Measurements from ENCODE around the gene B3GALT6. TPM values are rescaled to one million over a fixed set of nuclear protein-coding genes. Genes with fewer than 3 reads are reported as not detected.

B3GALT6 gene
- total and polyA plus RNA-seq, 2 donors (not counting 1 experiment from before 2014, with no cell fraction given): 17.9 to 19.3 TPM

- no peak overlapping the region for H2AFZ ChIP-seq (ENCODE audit: low read length)
- no peaks in the 10 kb centered on the region for H3K9me3 ChIP-seq (ENCODE audit: control insufficient read depth, insufficient read depth, low read depth, low read length)
- H3K4me1 ChIP-seq (ENCODE audit: control insufficient read depth, extremely low read depth, insufficient read depth, low read length): peaks cover 7% of the 10 kb centered on the region
Measured at GRCh38 chr1:1278620-1279019, 46.6 kb downstream of the B3GALT6 start.

GRCh38 chr1:1279028-1279427 lies 47.0 kb downstream of the B3GALT6 start:
- H4K20me1 ChIP-seq (ENCODE audit: control insufficient read depth, extremely low read depth, insufficient read depth, low read length): no peaks in the 10 kb centered on the region
- no peak for DNase-seq (ENCODE audit: low read depth in 2 of 2)
- no peak overlapping the region for H3K9ac ChIP-seq (ENCODE audit: insufficient read depth, low read length)
- H3K27me3 ChIP-seq (ENCODE audit: control insufficient read depth, insufficient read depth, low read length): no peaks in the 10 kb centered on the region
- H2AFZ ChIP-seq (ENCODE audit: low read length): no peak overlapping the region
- H3K4me1 ChIP-seq (ENCODE audit: control insufficient read depth, extremely low read depth, insufficient read depth, low read length): peaks cover 7% of the 10 kb centered on the region
- no peak overlapping the region for H3K4me3 ChIP-seq (replicated peaks in 1 of 4; ENCODE audit: control extremely low read depth in 1 of 4, insufficient read depth in 1 of 4, low read depth in 3 of 4, low read length in 4 of 4)
- no peak overlapping the region for H3K4me2 ChIP-seq (ENCODE audit: extremely low read depth, insufficient read depth, low read length)
- TF ChIP-seq EZH2 (IDR thresholded peaks at IDR 0.05; ENCODE audit: low read length, missing control alignments): no peak
- TF ChIP-seq CTCF (conservative IDR thresholded peaks at IDR 0.05 in 1 of 2, IDR thresholded peaks at IDR 0.05 in 1 of 2; ENCODE audit: low read depth in 1 of 2, low read length in 2 of 2): no peak
- H3K79me2 ChIP-seq (ENCODE audit: control insufficient read depth, insufficient read depth, low read length): no peaks in the 10 kb centered on the region
- no peak overlapping the region for H3K27ac ChIP-seq (ENCODE audit: insufficient read depth, low read length)
- H3K36me3 ChIP-seq (ENCODE audit: control insufficient read depth, insufficient read depth, low read length): no peaks in the 10 kb centered on the region
- H3K9me3 ChIP-seq (ENCODE audit: control insufficient read depth, insufficient read depth, low read depth, low read length): no peaks in the 10 kb centered on the region

More at GRCh38 chr1:1278620-1279019, 46.6 kb downstream of the B3GALT6 start:
- no peak overlapping the region for H3K4me2 ChIP-seq (ENCODE audit: extremely low read depth, insufficient read depth, low read length)
- H3K27ac ChIP-seq (ENCODE audit: insufficient read depth, low read length): no peak overlapping the region
- no peaks in the 10 kb centered on the region for H3K27me3 ChIP-seq (ENCODE audit: control insufficient read depth, insufficient read depth, low read length)
- no peak overlapping the region for H3K9ac ChIP-seq (ENCODE audit: insufficient read depth, low read length)
- TF ChIP-seq EZH2 (IDR thresholded peaks at IDR 0.05; ENCODE audit: low read length, missing control alignments): no peak
- no peak for TF ChIP-seq CTCF (conservative IDR thresholded peaks at IDR 0.05 in 1 of 2, IDR thresholded peaks at IDR 0.05 in 1 of 2; ENCODE audit: low read depth in 1 of 2, low read length in 2 of 2)
- no peak overlapping the region for H3K4me3 ChIP-seq (replicated peaks in 1 of 4; ENCODE audit: control extremely low read depth in 1 of 4, insufficient read depth in 1 of 4, low read depth in 3 of 4, low read length in 4 of 4)
- H4K20me1 ChIP-seq (ENCODE audit: control insufficient read depth, extremely low read depth, insufficient read depth, low read length): no peaks in the 10 kb centered on the region
- H3K79me2 ChIP-seq (ENCODE audit: control insufficient read depth, insufficient read depth, low read length): no peaks in the 10 kb centered on the region
- DNase-seq (ENCODE audit: low read depth in 2 of 2): no peak
- no peaks in the 10 kb centered on the region for H3K36me3 ChIP-seq (ENCODE audit: control insufficient read depth, insufficient read depth, low read length)

GRCh38 chr1:1280782-1281481 lies 48.9 kb downstream of the B3GALT6 start:
- H2AFZ ChIP-seq (ENCODE audit: low read length): no peak overlapping the region
- H3K27ac ChIP-seq (ENCODE audit: insufficient read depth, low read length): no peak overlapping the region
- no peaks in the 10 kb centered on the region for H3K27me3 ChIP-seq (ENCODE audit: control insufficient read depth, insufficient read depth, low read length)
- no peaks in the 10 kb centered on the region for H3K36me3 ChIP-seq (ENCODE audit: control insufficient read depth, insufficient read depth, low read length)
- H3K4me1 ChIP-seq (ENCODE audit: control insufficient read depth, extremely low read depth, insufficient read depth, low read length): peaks cover 2% of the 10 kb centered on the region
- H3K79me2 ChIP-seq (ENCODE audit: control insufficient read depth, insufficient read depth, low read length): no peaks in the 10 kb centered on the region
- H3K9ac ChIP-seq (ENCODE audit: insufficient read depth, low read length): no peak overlapping the region
- DNase-seq (ENCODE audit: low read depth in 2 of 2): no peak
- H4K20me1 ChIP-seq (ENCODE audit: control insufficient read depth, extremely low read depth, insufficient read depth, low read length): no peaks in the 10 kb centered on the region
- TF ChIP-seq CTCF (conservative IDR thresholded peaks at IDR 0.05 in 1 of 2, IDR thresholded peaks at IDR 0.05 in 1 of 2; ENCODE audit: low read depth in 1 of 2, low read length in 2 of 2) (no peak), EZH2 (IDR thresholded peaks at IDR 0.05; ENCODE audit: low read length, missing control alignments) (no peak)
- no peaks in the 10 kb centered on the region for H3K9me3 ChIP-seq (ENCODE audit: control insufficient read depth, insufficient read depth, low read depth, low read length)
- no peak overlapping the region for H3K4me2 ChIP-seq (ENCODE audit: extremely low read depth, insufficient read depth, low read length)
- H3K4me3 ChIP-seq (replicated peaks in 1 of 4; ENCODE audit: control extremely low read depth in 1 of 4, insufficient read depth in 1 of 4, low read depth in 3 of 4, low read length in 4 of 4): no peak overlapping the region

All from fibroblast of lung (primary cell).